ENCODE data around the gene ASTN2.

The ASTN2 gene

GRCh38 chr9:117368684-117369230, 46.1 kb downstream of the ASTN2 start:
- DNase-seq (ENCODE audit: low spot score) = no peak

- DNase-seq (ENCODE audit: low spot score) = no peak
These were observed 49.4 kb downstream of the ASTN2 start for GRCh38 chr9:117365438-117365837.

GRCh38 chr9:117363006-117363405, 51.9 kb downstream of the ASTN2 start:
- no peak for DNase-seq (ENCODE audit: low spot score)

GRCh38 chr9:117359910-117360309, 54.9 kb downstream of the ASTN2 start:
- no peak for DNase-seq (ENCODE audit: low spot score)

- no peak for DNase-seq (ENCODE audit: low spot score)
These were observed 59.3 kb downstream of the ASTN2 start for GRCh38 chr9:117355542-117355941.

- no peak for DNase-seq (ENCODE audit: low spot score)
These were observed 59.9 kb downstream of the ASTN2 start for GRCh38 chr9:117354997-117355396.

GRCh38 chr9:117354244-117354847, 60.5 kb downstream of the ASTN2 start:
- DNase-seq (ENCODE audit: low spot score) = no peak

GRCh38 chr9:117344892-117345660, 69.8 kb downstream of the ASTN2 start:
- no peak for DNase-seq (ENCODE audit: low spot score)

GRCh38 chr9:117343427-117343826, 71.4 kb downstream of the ASTN2 start:
- no peak for DNase-seq (ENCODE audit: low spot score)

- DNase-seq (ENCODE audit: low spot score) = no peak
These were observed 73.7 kb downstream of the ASTN2 start for GRCh38 chr9:117341151-117341550.

- no peak for DNase-seq (ENCODE audit: low spot score)
These were observed 74.4 kb downstream of the ASTN2 start for GRCh38 chr9:117340422-117340821.

- DNase-seq (ENCODE audit: low spot score) = no peak
These were observed 78.9 kb downstream of the ASTN2 start for GRCh38 chr9:117335837-117336433.

GRCh38 chr9:117334101-117334500, 80.8 kb downstream of the ASTN2 start:
- DNase-seq (ENCODE audit: low spot score) = no peak

GRCh38 chr9:117325831-117326230, 89.0 kb downstream of the ASTN2 start:
- DNase-seq (ENCODE audit: low spot score) = no peak

GRCh38 chr9:117325110-117325731, 89.6 kb downstream of the ASTN2 start:
- DNase-seq (ENCODE audit: low spot score) = no peak

- DNase-seq (ENCODE audit: low spot score) = no peak
These were observed 91.5 kb downstream of the ASTN2 start for GRCh38 chr9:117323390-117323789.

GRCh38 chr9:117317192-117317591, 97.7 kb downstream of the ASTN2 start:
- no peak for DNase-seq (ENCODE audit: low spot score)

- DNase-seq (ENCODE audit: low spot score) = no peak
These were observed 99.6 kb downstream of the ASTN2 start for GRCh38 chr9:117315236-117315635.

GRCh38 chr9:117313989-117314388, 100.9 kb downstream of the ASTN2 start:
- DNase-seq (ENCODE audit: low spot score) = no peak

- DNase-seq (ENCODE audit: low spot score) = no peak
These were observed 107.2 kb downstream of the ASTN2 start for GRCh38 chr9:117307701-117308100.

- DNase-seq (ENCODE audit: low spot score) = no peak
These were observed 108.8 kb downstream of the ASTN2 start for GRCh38 chr9:117306032-117306431.

- DNase-seq (ENCODE audit: low spot score) = no peak
These were observed 109.4 kb downstream of the ASTN2 start for GRCh38 chr9:117305454-117305853.

GRCh38 chr9:117304549-117304948, 110.3 kb downstream of the ASTN2 start:
- no peak for DNase-seq (ENCODE audit: low spot score)
